Uterus (tissue), 4 donors: Measurements from ENCODE around the gene ZNF714. TPM values are rescaled to one million over a fixed set of nuclear protein-coding genes. Genes with fewer than 3 reads are reported as not detected.

Experiments
- DNase-seq, 2 donors: peaks; one replicate each; pipeline ENCODE4 v3.0.0-alpha.2; 2019 to 2020
- H3K27ac ChIP-seq, 2 donors: fragments of 200-600 bp; sonication (generic); 1 replicate in 1 of 2; 2 replicates in 1 of 2; pipeline ENCODE4 v1.5.1; 2016 to 2018
- H3K27me3 ChIP-seq, 2 donors: fragments of 200-600 bp; sonication (generic); one replicate each; pipeline ENCODE4 v1.5.1; 2018 to 2019; ENCODE audit warnings: control low read depth in 1 of 2
- H3K36me3 ChIP-seq, 2 donors: fragments of 200-600 bp; sonication (generic); one replicate each; pipeline ENCODE4 v1.5.1; 2019; ENCODE audit warnings: control low read depth in 1 of 2
- H3K4me1 ChIP-seq, 2 donors: fragments of 200-600 bp; sonication (generic); one replicate each; pipeline ENCODE4 v1.5.1; 2018 to 2019; ENCODE audit warnings: control low read depth in 1 of 2
- H3K4me3 ChIP-seq, 2 donors: fragments of 200-600 bp; sonication (generic); 1 replicate in 1 of 2; 2 replicates in 1 of 2; pipeline ENCODE4 v1.5.1; 2018 to 2019; ENCODE audit warnings: mild to moderate bottlenecking in 1 of 2
- H3K9me3 ChIP-seq, 2 donors: fragments of 200-600 bp; sonication (generic); one replicate each; pipeline ENCODE4 v1.5.1; 2019; ENCODE audit warnings: control low read depth in 1 of 2
- POLR2A ChIP-seq, 2 donors: fragments of 450-650 bp; IDR thresholded peaks; one replicate each; pipeline ENCODE4 v1.6.1; 2016; ENCODE audit warnings: antibody characterized with exemption in 2 of 2, mild to moderate bottlenecking in 1 of 2, moderate library complexity in 1 of 2
- intact Hi-C: fragments of 100-400 bp; cut with DNase I; formaldehyde crosslinking; loops from one replicate; pipeline ENCODE4 v1.15.1; 2023; ENCODE audit warnings: low total_unique reads
- total RNA-seq, 4 donors: library from RNA; depleted of rRNA in 3 of 4; stranded (reverse); fragments of >200 nt in 3 of 4; gene quantifications; one replicate each; pipeline versions ENCODE4 v1.1.0 to v1.2.4, GENCODE V29; 2014 to 2023
- TF ChIP-seq, protein P1 (sequence below), 4 experiments: fragments of 200-600 bp in 2 of 4; fragments of 450-650 bp in 2 of 4; sonication (generic) in 2 of 4; IDR thresholded peaks; one replicate each; pipeline ENCODE4 v1.5.1; 2016 to 2019; ENCODE audit warnings: antibody characterized with exemption in 4 of 4, mild to moderate bottlenecking in 2 of 4, moderate library complexity in 1 of 4
- donor health status: DM: yes; HTN: yes; CAD: no.

ZNF714 gene
- 10 to 100 TPM in 1 of 4 donors, 1 to 10 TPM in 3; 3.3 to 28.2 (median 5.8) TPM for total RNA-seq

DNA sequence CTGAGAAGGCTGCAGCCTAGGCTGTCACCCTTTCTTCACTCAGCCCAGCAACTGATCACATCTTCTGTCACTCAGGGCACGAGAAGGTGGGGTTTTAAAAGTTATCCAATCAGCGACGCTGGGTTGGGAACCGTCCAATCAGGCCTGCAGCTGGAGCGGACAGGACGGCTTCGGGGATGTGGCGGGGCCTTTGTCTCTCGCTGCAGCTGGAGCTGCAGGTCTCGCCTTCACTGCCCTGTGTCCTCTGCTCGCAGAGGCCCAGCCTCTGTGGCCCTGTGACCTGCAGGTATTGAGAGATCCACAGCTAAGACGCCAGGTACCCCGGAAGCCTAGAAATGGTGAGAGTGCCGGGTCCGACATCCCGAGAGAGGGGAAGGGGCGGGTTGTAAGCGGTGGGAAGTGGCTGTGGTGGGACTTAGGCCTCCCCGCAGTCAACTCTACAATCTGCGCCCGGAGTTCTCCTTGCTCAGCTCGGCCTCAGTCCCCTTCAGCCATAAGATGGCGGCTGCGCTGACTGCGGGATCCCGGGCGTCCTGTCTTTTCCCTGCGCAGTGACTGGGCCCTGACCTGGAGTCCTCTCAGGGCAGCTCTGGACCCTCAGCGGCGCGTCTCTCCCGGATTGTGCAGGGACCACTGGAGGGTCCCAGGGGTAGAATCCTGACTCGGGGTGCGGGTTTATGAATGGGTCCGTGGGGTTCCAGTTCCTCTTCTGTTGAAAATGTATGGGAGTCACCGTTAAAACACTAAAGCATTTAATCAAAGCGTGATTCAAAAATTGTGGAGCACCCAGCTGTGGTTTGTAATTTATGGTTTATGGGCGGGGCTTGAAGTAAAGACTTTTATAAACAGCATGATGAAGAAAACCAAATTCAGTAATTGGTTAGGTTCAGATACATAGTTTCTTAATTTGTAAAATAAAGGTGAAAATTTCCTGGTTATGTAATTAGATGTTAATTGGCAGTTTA is at the start of gene ZNF714:
Gene ZNF714, plus strand, starts transcription at position 193 of the 965 bp plus-strand sequence. CDS start 16,066 bp downstream, outside the sequence.
- no peaks in the 10 kb centered on the region for H3K9me3 ChIP-seq
- no peaks in the 10 kb centered on the region for H3K36me3 ChIP-seq
- H3K4me1 ChIP-seq, result no peaks in the 10 kb centered on the region
- DNase-seq, result peak; percentile 77 to 81
- H3K27ac ChIP-seq, result peak within 1 kb of the TSS; percentile 55 to 63
- H3K27me3 ChIP-seq, result no peaks in the 10 kb centered on the region
- TF ChIP-seq POLR2A (IDR thresholded peaks at IDR 0.05), result peak in 1 of 2 donors; percentile 25
- TF ChIP-seq, protein P1, sequence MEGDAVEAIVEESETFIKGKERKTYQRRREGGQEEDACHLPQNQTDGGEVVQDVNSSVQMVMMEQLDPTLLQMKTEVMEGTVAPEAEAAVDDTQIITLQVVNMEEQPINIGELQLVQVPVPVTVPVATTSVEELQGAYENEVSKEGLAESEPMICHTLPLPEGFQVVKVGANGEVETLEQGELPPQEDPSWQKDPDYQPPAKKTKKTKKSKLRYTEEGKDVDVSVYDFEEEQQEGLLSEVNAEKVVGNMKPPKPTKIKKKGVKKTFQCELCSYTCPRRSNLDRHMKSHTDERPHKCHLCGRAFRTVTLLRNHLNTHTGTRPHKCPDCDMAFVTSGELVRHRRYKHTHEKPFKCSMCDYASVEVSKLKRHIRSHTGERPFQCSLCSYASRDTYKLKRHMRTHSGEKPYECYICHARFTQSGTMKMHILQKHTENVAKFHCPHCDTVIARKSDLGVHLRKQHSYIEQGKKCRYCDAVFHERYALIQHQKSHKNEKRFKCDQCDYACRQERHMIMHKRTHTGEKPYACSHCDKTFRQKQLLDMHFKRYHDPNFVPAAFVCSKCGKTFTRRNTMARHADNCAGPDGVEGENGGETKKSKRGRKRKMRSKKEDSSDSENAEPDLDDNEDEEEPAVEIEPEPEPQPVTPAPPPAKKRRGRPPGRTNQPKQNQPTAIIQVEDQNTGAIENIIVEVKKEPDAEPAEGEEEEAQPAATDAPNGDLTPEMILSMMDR (IDR thresholded peaks at IDR 0.05), result no peak
- intact Hi-C loops, result no loop called here
- peak within 1 kb of the TSS; percentile 49 to 54 for H3K4me3 ChIP-seq

- no peak overlapping the region for H3K27ac ChIP-seq
- no peaks in the 10 kb centered on the region for H3K36me3 ChIP-seq
- no peaks in the 10 kb centered on the region for H3K4me1 ChIP-seq
- intact Hi-C loops, result no loop called here
- H3K9me3 ChIP-seq, result peaks cover 0 to 33% of the 10 kb centered on the region in 2 donors
- H3K27me3 ChIP-seq, result no peaks in the 10 kb centered on the region
- TF ChIP-seq, protein P1 (IDR thresholded peaks at IDR 0.05), result no peak
- H3K4me3 ChIP-seq, result no peak overlapping the region
- DNase-seq, result no peak
These were observed 37.0 kb upstream of the ZNF714 start for GRCh38 chr19:21045028-21045427.

DNA sequence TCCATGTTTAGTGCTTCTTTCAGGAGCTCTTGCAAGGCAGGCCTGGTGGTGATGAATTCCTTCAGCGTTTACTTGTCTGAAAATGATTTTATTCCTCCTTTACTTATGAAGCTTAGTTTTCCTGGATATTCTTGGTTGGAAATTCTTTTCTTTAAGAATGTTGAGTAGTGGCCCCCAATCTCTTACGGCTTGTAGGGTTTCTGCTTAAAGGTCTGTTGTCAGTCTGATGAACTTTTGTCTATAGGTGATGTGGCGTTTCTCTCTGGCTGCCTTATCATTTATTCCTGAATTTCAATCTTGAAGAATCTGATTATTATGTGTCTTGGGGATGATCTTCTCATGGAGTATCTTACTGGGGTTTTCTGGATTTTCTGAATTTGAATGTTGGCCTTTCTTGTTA is 35.5 kb upstream of the ZNF714 start:
- Histone ChIP-seq H3K4me3 (no peak overlapping the region), H3K9me3 (peaks cover 0 to 33% of the 10 kb centered on the region in 2 donors), H3K36me3 (no peaks in the 10 kb centered on the region), H3K27me3 (no peaks in the 10 kb centered on the region), H3K27ac (no peak overlapping the region), H3K4me1 (no peaks in the 10 kb centered on the region)
- no peak for DNase-seq
- intact Hi-C loops, result no loop called here
- TF ChIP-seq, protein P1 (IDR thresholded peaks at IDR 0.05), result no peak
- TF ChIP-seq POLR2A (IDR thresholded peaks at IDR 0.05), result no peak

GRCh38 chr19:21047716-21048115 is 34.3 kb upstream of the ZNF714 start:
- TF ChIP-seq, protein P1 (IDR thresholded peaks at IDR 0.05), result no peak
- no peak for TF ChIP-seq POLR2A (IDR thresholded peaks at IDR 0.05)
- Histone ChIP-seq H3K4me1 (no peaks in the 10 kb centered on the region), H3K27me3 (no peaks in the 10 kb centered on the region), H3K27ac (no peak overlapping the region), H3K36me3 (no peaks in the 10 kb centered on the region), H3K4me3 (no peak overlapping the region), H3K9me3 (peaks cover 0 to 33% of the 10 kb centered on the region in 2 donors)
- DNase-seq, result no peak
- intact Hi-C loops, result no loop called here

DNA sequence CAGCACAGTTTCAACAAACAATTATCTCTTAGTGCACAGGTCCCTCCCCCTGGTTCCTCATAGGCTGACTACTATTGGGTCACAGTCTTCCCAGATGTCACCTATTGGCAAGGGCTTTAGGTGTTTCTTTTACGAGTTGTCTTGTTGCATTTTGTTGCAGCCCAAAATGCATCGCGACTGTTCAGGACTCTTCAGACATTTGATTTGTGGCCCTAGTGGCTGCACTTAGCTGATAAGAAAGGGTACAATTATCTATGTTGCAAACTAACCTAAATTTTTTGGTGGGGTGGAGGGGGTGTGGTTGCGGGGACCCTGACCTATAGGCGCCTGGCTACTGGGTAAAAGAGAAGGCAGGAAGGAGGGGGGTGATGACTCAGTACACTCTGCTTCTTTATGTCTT is 29.1 kb upstream of the ZNF714 start:
- intact Hi-C loops, result no loop called here
- H3K4me3 ChIP-seq, result no peak overlapping the region
- H3K36me3 ChIP-seq, result peaks cover 0 to 6% of the 10 kb centered on the region in 2 donors
- H3K27me3 ChIP-seq, result no peaks in the 10 kb centered on the region
- TF ChIP-seq, protein P1 (IDR thresholded peaks at IDR 0.05), result no peak
- no peak for TF ChIP-seq POLR2A (IDR thresholded peaks at IDR 0.05)
- no peaks in the 10 kb centered on the region for H3K4me1 ChIP-seq
- peaks cover 0 to 9% of the 10 kb centered on the region in 2 donors for H3K9me3 ChIP-seq
- H3K27ac ChIP-seq, result no peak overlapping the region
- no peak for DNase-seq
